OCI-LY3 (cell line): ENCODE data around the gene CRMP1.

Experiments used
- H2AFZ ChIP-seq: fragments of 200-600, 300-600 bp; shearing (Covaris generic); 2 replicates; pipeline ENCODE4 v1.6.0; 2014; ENCODE audit warnings: antibody characterized with exemption, low read depth, low read length
- H3K27ac ChIP-seq: fragments of 200-600, 300-600 bp; sonication (generic); 2 replicates; pipeline ENCODE4 v1.5.1; 2014; ENCODE audit warnings: mild to moderate bottlenecking, low read length, moderate library complexity, mixed read lengths
- H3K27me3 ChIP-seq: fragments of 200-600, 300-600 bp; sonication (generic); 2 replicates; pipeline ENCODE4 v1.6.1; 2014; ENCODE audit warnings: low read depth, low read length, mixed read lengths
- H3K36me3 ChIP-seq: fragments of 200-600, 300-600 bp; sonication (generic); replicated peaks from 2 replicates; pipeline ENCODE3; 2014; ENCODE audit warnings: low read depth, low read length, mixed read lengths
- H3K4me1 ChIP-seq: fragments of 300-600, 200-600 bp; sonication (generic); 2 replicates; pipeline ENCODE4 v1.6.1; 2014; ENCODE audit warnings: low read length, mixed read lengths
- H3K4me2 ChIP-seq: fragments of 200-600, 300-600 bp; sonication (generic); 2 replicates; pipeline ENCODE4 v1.6.1; 2014; ENCODE audit warnings: low read length, mixed read lengths
- H3K4me3 ChIP-seq: fragments of 300-600, 200-600 bp; sonication (generic); 2 replicates; pipeline ENCODE4 v1.5.1; 2014; ENCODE audit warnings: antibody characterized with exemption, mild to moderate bottlenecking, low read length, moderate library complexity
- H3K79me2 ChIP-seq: fragments of 300-600, 200-600 bp; shearing (Covaris generic); 2 replicates; pipeline ENCODE4 v1.6.1; 2014; ENCODE audit warnings: mild to moderate bottlenecking, low read length, mixed read lengths
- H3K9ac ChIP-seq: fragments of 300-600, 200-600 bp; shearing (Covaris generic); 2 replicates; pipeline ENCODE4 v1.6.0; 2014; ENCODE audit warnings: mild to moderate bottlenecking, low read length, moderate library complexity
- H3K9me3 ChIP-seq: fragments of 200-600, 300-600 bp; shearing (Covaris generic); 2 replicates; pipeline ENCODE4 v1.6.1; 2014; ENCODE audit warnings: low read length, mixed read lengths; ENCODE audit not compliant: insufficient read depth
- H4K20me1 ChIP-seq: fragments of 200-600, 300-600 bp; sonication (generic); 2 replicates; pipeline ENCODE4 v1.6.1; 2016; ENCODE audit warnings: low read length, mixed read lengths; ENCODE audit not compliant: insufficient read depth
- CTCF ChIP-seq: fragments of 200-600, 300-600 bp; sonication (generic); IDR thresholded peaks from 2 replicates; pipeline ENCODE4 v1.5.1; 2014; ENCODE audit warnings: antibody characterized with exemption, low read length, low read depth
- EZH2phosphoT487 ChIP-seq: fragments of 200-600 bp; shearing (Covaris generic); IDR thresholded peaks from 2 replicates; pipeline ENCODE4 v1.6.1; 2018; ENCODE audit warnings: antibody characterized with exemption, mixed run types, low read depth

CRMP1 gene

GRCh38 chr4:5906191-5906590, 13.3 kb upstream of the CRMP1 start:
- Histone ChIP-seq H3K79me2 (no peaks in the 10 kb centered on the region), H3K4me3 (no peak overlapping the region), H3K27me3 (no peaks in the 10 kb centered on the region), H3K9ac (no peak overlapping the region), H3K4me1 (no peaks in the 10 kb centered on the region), H4K20me1 (no peaks in the 10 kb centered on the region), H3K4me2 (no peak overlapping the region), H3K9me3 (no peaks in the 10 kb centered on the region), H3K36me3 (no peaks in the 10 kb centered on the region), H2AFZ (no peak overlapping the region), H3K27ac (no peak overlapping the region)
- TF ChIP-seq CTCF (no peak), EZH2phosphoT487 (no peak)

GRCh38 chr4:5905714-5906113, 12.8 kb upstream of the CRMP1 start:
- H4K20me1 ChIP-seq = no peaks in the 10 kb centered on the region
- TF ChIP-seq EZH2phosphoT487 (no peak), CTCF (no peak)
- no peaks in the 10 kb centered on the region for H3K36me3 ChIP-seq
- H3K4me1 ChIP-seq = no peaks in the 10 kb centered on the region
- no peaks in the 10 kb centered on the region for H3K9me3 ChIP-seq
- H3K27me3 ChIP-seq = no peaks in the 10 kb centered on the region
- no peak overlapping the region for H2AFZ ChIP-seq
- no peak overlapping the region for H3K4me2 ChIP-seq
- no peak overlapping the region for H3K27ac ChIP-seq
- no peak overlapping the region for H3K4me3 ChIP-seq
- no peak overlapping the region for H3K9ac ChIP-seq
- no peaks in the 10 kb centered on the region for H3K79me2 ChIP-seq

GRCh38 chr4:5900844-5901243, 8.0 kb upstream of the CRMP1 start:
- Histone ChIP-seq H3K4me3 (no peak overlapping the region), H3K9ac (no peak overlapping the region), H4K20me1 (no peaks in the 10 kb centered on the region), H3K9me3 (no peaks in the 10 kb centered on the region), H2AFZ (no peak overlapping the region), H3K27me3 (peaks cover 8% of the 10 kb centered on the region), H3K4me2 (no peak overlapping the region), H3K36me3 (no peaks in the 10 kb centered on the region), H3K79me2 (no peaks in the 10 kb centered on the region), H3K4me1 (no peaks in the 10 kb centered on the region), H3K27ac (no peak overlapping the region)
- TF ChIP-seq EZH2phosphoT487 = no peak
- TF ChIP-seq CTCF = no peak

GRCh38 chr4:5899881-5900280, 7.0 kb upstream of the CRMP1 start:
- no peak overlapping the region for H3K27ac ChIP-seq
- H3K4me3 ChIP-seq = no peak overlapping the region
- TF ChIP-seq CTCF = no peak
- TF ChIP-seq EZH2phosphoT487 = no peak
- peaks cover 8% of the 10 kb centered on the region for H3K27me3 ChIP-seq
- no peaks in the 10 kb centered on the region for H3K9me3 ChIP-seq
- no peaks in the 10 kb centered on the region for H3K79me2 ChIP-seq
- no peaks in the 10 kb centered on the region for H4K20me1 ChIP-seq
- no peak overlapping the region for H3K9ac ChIP-seq
- no peak overlapping the region for H3K4me2 ChIP-seq
- no peaks in the 10 kb centered on the region for H3K36me3 ChIP-seq
- no peaks in the 10 kb centered on the region for H3K4me1 ChIP-seq
- H2AFZ ChIP-seq = no peak overlapping the region
